OCI-LY7 (cell line): ENCODE data around the gene ITGAE.

Experiments used
- EZH2phosphoT487 ChIP-seq: fragments of 200-600 bp; sonication (generic); IDR thresholded peaks from 2 replicates; pipeline ENCODE4 v1.6.1; 2018; ENCODE audit warnings: low read depth, borderline replicate concordance, mild to moderate bottlenecking, mixed run types, antibody characterized with exemption, low read length, moderate library complexity, mixed read lengths
- TF ChIP-seq, protein P1 (sequence below): fragments of 200-600 bp; sonication (generic); conservative IDR thresholded peaks from 2 replicates; pipeline ENCODE4 v1.5.1; 2014; ENCODE audit warnings: mild to moderate bottlenecking, antibody characterized with exemption, low read length, moderate library complexity, mixed read lengths

DNA sequence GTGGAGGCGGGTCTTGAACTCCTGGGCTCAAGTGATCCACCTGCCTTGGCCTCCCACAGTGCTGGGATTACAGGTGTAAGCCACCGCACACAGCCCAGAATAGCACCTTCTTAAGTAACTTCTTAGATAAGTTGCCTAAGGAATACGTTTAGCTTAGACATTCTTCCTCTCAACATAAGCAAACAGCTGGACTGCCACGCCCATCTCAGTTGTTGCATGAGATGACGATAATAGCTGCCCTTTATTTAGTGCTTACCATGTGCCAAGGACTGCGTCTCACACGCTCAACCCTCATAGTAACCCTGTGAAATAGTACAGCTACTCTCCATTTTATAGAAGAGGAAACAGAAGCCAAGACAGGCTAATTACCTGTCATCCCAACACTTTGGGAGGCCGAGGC lies 65.5 kb downstream of the ITGAE start:
- TF ChIP-seq, protein P1, sequence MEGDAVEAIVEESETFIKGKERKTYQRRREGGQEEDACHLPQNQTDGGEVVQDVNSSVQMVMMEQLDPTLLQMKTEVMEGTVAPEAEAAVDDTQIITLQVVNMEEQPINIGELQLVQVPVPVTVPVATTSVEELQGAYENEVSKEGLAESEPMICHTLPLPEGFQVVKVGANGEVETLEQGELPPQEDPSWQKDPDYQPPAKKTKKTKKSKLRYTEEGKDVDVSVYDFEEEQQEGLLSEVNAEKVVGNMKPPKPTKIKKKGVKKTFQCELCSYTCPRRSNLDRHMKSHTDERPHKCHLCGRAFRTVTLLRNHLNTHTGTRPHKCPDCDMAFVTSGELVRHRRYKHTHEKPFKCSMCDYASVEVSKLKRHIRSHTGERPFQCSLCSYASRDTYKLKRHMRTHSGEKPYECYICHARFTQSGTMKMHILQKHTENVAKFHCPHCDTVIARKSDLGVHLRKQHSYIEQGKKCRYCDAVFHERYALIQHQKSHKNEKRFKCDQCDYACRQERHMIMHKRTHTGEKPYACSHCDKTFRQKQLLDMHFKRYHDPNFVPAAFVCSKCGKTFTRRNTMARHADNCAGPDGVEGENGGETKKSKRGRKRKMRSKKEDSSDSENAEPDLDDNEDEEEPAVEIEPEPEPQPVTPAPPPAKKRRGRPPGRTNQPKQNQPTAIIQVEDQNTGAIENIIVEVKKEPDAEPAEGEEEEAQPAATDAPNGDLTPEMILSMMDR = no peak
- no peak for TF ChIP-seq EZH2phosphoT487
